Panc1 (cell line): ENCODE results near the gene SIK2.

Experiments used
- CTCF ChIP-seq: fragments of 450-650 bp; IDR thresholded peaks from 2 replicates; pipeline ENCODE4 v1.5.1; 2017; ENCODE audit warnings: mild to moderate bottlenecking
- POLR2AphosphoS5 ChIP-seq: IDR thresholded peaks from 2 replicates; pipeline ENCODE4 v1.6.1; 2012; ENCODE audit warnings: mild to moderate bottlenecking, low read depth, low read length, moderate library complexity
- REST ChIP-seq, 2 experiments: IDR thresholded peaks; 2 replicates each; pipeline ENCODE4 v1.6.1; 2011 to 2012; ENCODE audit warnings: low read depth in 2 of 2, control low read depth in 1 of 2, low read length in 1 of 2, mild to moderate bottlenecking in 1 of 2, moderate library complexity in 1 of 2; ENCODE audit not compliant: insufficient read depth in 1 of 2
- SIN3A ChIP-seq: IDR thresholded peaks from 2 replicates; pipeline ENCODE4 v1.6.1; 2012; ENCODE audit warnings: low read depth, mild to moderate bottlenecking, low read length, moderate library complexity, borderline replicate concordance; ENCODE audit not compliant: insufficient read depth

GRCh38 chr11:111586388-111586831 lies 15.8 kb upstream of the SIK2 start:
- TF ChIP-seq CTCF (peak; percentile 77; the same call in 1 of the 2 replicates), SIN3A (no peak), POLR2AphosphoS5 (no peak), REST (IDR thresholded peaks at IDR 0.05; ENCODE audit: insufficient read depth in 1 of 2, low read depth in 2 of 2, low read length in 1 of 2) (no peak)
